ENCODE measurements around the gene MN1.

MN1 gene

GRCh38 chr22:27780161-27780575 lies 21.4 kb downstream of the MN1 start:
- no peak for DNase-seq

DNA sequence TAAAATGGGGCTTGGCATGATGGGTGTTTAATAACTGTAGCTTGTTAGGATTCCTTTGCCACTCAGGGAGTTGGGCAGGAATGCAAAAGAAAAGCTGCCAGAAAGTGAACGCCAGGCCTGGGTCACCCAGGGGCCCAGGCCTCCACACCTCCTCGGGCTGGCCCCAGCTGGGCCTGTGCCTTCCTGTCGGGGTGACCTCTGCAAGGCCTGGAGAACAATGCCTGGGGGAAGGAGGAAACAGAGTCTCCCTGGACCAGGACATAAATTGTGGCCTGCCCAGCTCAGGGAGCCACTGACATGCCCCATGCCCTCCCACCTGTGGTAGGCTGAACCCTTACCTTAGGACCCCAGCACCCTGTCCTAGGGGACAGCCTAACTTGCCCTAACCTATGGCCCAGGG lies 21.9 kb downstream of the MN1 start:
- DNase-seq, result no peak

- no peak for DNase-seq
These were observed 23.1 kb downstream of the MN1 start for GRCh38 chr22:27778294-27779090.

DNA sequence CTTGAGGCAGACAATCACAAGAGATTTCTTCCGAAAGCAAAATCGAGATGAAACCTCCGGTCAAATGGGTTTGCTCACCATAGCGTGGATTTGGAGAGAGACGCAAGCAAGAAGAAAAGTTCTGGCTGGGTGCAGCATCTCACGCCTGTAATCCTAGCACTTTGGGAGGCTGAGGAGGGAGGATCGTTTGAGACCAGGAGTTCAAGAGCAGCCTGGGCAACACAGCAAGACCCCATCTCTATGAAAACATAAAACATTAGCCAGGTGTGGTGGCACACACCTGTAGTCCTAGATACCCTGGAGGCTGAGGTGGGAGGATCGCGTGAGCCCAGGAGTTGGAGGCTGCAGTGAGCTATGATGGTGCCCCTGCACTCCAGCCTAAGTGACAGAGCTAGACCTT lies 24.4 kb downstream of the MN1 start:
- no peak for DNase-seq

- no peak for DNase-seq
These were observed 25.0 kb downstream of the MN1 start for GRCh38 chr22:27776650-27776958.

DNA sequence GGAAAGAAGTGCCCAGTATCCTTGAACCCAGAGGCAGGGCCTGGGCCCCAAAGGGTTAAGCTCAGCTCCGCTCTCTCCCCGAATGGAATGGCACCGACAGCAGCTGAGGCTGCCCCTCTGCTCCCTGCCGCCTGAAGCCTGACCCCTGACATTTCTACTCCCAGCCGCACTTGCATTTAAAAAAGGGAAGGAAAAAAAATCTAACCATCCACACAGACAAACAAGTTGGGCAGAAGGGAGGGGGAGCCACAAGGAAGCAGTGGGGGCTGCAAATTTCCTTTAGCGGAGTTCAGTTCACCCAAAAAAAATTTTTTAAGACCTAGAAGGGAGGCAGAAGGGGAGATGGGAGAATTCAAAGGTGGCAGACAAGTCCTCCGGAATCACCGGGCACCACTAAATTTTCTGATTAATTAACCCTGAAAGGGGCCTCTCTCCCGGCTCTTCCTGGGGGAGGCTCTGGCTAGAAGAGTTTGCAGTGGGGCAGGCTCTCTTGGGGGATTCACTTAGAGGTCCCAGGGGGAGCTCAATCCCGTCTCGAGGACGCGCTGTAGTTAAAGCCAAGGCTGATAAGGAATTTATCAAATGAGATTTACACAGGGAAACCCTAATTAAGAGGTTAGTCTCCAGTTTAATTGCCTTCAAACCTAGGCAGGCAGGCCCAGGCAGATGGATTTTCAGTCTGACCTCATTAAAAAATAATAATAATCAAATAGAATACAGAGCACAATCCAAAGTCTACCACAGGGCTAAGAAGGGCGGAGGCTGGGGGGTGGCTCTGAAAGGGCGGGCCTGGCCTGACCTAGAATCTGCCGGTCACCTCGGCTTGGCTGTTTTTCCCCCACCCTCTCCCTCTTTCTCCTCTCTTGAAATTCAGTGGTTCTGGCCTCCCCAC lies 25.6 kb downstream of the MN1 start:
- no peak for DNase-seq

- no peak for DNase-seq
These were observed 26.4 kb downstream of the MN1 start for GRCh38 chr22:27775087-27775698.

- DNase-seq, result no peak
These were observed 27.4 kb downstream of the MN1 start for GRCh38 chr22:27774200-27774599.

DNA sequence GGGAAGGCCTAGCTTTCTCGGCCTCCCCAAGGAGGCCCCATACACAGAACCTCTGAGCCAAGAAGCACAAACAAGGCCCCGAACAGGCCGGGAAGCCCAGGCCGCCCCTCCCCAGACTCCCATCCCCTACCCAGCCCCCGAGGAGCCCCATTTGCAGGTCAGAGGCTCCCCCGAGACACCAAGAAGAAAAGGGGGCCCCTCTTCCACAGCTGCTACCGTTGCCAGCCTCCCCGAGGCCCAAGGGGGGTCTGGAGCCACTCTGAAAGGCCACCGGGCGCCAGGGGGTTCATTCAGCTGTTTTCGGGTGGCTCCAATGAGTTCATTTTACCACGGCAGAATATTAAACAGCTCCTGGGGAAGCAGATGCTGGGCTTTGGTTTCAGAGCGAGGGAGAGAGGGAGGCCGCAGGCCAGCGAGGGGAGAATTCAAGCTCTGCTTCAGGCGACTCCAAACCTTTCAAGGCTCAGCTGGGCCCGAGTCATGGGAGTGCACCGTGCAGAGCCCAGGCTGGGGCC lies 28.5 kb downstream of the MN1 start:
- DNase-seq, result no peak

DNA sequence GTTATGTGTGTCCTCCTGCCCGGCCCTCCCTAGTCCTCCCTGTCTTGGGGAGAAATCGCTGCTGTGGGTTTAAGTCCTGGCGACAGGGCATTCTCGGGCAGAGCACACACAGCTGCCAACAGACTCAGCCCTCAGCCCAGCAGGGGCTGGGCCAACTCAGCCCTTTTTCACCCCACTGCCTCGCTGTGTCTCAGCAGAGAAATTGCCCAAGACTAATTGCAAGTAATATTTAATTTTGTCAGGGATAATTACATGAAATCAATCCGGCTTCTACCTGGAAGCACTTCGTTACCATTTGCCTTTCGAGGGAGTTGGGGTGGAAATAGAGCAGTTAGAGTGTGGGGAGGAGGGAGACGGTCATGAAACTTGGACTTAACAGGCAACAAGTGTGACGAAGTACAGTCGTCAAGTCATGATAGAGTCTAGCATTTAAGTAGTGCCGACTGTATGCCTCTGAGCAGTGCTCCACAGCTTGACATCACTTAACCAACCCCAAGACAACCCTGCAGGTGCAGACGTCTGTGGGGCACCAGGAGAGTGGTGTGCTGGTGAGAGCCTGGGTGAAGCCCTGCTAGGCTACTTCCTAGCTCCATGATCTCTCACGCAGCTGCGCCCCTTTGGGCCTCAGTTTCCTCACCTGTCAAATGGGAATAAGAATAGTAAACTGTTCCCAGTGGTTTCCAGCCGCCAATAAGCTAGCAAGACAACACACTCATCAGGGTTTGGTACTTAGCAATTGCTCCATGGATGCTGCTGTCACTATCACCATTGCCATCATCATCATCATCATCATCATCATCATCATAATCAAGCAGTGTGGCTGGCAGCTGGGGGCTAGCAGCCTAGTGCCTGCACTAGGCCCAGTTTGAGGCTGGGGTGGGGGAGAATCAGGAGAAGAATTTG lies 29.2 kb downstream of the MN1 start:
- no peak for DNase-seq

GRCh38 chr22:27771637-27772036 lies 29.9 kb downstream of the MN1 start:
- DNase-seq, result no peak

DNA sequence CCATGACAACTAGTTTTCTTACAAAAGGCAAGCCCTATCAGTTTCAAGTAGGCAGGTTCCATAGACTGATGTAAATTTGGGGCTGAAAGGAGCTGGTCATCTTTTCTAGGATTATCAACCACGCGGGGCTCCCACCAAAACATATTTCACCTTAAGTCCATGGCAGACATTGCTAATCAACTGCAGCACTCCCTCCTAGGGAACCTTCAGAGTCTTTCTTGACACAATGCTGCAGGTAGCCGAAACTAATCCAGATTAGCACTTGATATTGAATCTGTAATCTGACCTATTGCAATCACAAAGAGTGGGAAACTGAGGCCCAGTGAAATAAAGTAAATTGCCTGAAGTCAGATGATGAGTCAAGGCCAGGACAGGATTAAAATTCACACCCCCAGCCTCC lies 32.5 kb downstream of the MN1 start:
- no peak for DNase-seq

DNA sequence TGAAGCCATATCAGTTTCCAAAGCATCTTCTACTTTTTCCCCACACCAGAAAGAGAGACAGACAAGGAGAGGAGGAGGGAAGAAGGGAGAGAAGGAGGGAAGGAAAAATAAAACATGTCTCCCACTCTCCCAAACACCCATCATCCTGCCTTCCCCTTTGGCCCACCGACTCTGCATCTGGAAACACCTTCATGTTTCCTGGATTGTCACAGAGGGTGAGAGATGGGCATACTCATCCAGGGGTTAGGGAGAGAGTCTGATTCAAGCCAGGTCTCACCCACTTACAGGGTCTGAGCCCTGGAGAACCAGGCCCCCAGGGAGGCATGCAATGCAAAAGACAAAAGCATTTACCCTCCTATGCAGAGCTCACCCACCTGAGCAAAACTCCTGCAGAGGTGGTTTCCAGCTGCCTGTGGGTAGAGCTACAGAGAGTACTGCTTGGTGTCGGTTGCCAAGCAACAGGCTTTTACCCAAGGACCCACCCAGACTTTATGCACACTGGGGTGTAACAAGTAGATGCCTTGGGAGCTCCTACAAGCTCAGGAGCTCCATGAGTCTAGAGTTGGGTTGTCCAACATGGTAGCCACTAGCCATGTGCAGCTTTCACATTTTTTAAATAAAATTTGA lies 33.4 kb downstream of the MN1 start:
- no peak for DNase-seq

GRCh38 chr22:27766679-27767078 lies 34.9 kb downstream of the MN1 start:
- no peak for DNase-seq

GRCh38 chr22:27765706-27766291 lies 35.8 kb downstream of the MN1 start:
- DNase-seq, result no peak

GRCh38 chr22:27764722-27765236 lies 36.8 kb downstream of the MN1 start:
- no peak for DNase-seq

DNA sequence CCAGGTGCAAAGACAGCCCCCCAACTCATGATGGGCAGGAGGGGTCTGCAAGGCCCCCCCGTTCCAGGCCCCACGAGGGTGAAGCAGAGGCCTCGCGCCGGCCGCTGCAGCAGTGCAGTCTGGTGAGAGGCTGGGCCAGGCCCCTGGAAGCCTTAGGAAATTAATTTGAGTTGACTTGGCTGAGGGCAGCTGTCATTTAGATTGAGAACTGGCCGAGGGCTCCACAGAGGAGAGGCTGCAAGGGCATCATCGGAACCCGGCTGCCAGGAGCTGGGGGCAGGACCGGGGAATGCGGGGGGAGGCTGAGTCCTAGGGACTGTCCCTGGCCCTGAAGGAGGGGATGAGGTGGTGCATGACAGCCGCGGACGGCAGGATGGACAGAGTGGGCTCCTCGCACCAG lies 39.9 kb downstream of the MN1 start:
- no peak for DNase-seq

DNA sequence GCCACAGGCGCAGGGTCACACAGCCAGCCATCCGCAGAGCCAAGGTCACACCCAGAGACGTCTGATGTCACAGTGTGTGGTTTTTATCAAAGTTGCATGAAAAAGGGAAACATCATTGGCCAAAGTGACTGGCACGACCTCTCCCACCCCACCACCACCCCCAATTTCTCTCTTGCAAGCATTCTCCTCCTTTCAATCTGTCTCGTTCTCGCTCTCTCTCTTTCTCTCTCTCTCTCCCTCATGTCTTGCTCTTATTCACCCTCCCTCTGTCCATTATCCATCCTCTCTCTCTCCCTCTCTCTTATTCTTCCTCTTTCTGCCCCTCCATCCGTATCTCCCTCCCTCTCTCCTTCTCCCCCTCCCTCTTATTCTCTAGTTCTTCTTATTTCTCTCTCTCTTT lies 40.6 kb downstream of the MN1 start:
- no peak for DNase-seq

DNA sequence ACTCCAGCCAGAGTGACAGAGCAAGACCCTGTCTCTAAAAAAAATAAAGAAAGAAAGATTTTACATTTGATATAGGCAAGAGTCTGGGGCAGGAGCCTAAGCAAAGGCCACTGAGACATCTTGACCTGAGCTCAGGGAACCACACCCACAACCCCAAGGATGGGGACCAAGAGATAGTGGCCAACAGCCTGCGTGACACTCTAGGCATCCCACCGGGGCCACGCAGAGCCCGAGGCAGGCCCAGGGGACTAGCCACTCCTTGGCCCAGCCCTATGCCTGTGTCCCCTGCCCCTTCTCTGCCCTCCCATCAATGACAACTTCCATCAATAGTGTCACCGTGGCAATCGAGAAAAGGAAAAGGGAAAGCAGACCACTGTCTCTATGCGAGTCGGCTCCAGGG lies 41.1 kb downstream of the MN1 start:
- DNase-seq, result no peak

DNA sequence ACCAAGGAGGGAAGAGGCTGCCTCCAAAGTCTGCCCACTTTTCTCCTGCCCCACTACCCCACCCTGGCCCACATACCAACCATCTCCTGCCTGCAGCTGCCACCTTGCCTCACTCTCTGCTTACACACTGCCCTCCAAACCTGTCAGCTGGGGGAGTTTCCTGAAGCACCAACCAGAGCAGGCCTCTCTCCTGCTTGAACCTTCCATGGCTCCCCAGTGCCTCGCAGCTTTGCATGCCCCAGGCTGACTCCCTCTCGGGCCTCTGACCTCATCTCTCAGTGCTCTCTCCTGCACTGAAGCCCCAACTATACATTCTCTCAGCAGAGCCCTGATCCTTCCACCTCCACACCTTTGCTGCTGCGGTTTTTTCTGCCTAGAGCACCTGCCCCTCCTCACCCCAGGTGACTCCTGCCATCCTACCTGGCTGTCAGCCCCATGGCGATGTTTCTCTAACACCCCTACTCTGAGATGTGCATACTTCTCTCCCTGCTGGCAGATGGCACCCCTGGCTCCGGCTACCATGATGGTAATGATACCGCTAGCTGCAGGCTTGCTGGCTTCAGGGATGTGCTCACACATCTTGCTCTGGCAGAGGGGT lies 43.5 kb downstream of the MN1 start:
- no peak for DNase-seq

DNA sequence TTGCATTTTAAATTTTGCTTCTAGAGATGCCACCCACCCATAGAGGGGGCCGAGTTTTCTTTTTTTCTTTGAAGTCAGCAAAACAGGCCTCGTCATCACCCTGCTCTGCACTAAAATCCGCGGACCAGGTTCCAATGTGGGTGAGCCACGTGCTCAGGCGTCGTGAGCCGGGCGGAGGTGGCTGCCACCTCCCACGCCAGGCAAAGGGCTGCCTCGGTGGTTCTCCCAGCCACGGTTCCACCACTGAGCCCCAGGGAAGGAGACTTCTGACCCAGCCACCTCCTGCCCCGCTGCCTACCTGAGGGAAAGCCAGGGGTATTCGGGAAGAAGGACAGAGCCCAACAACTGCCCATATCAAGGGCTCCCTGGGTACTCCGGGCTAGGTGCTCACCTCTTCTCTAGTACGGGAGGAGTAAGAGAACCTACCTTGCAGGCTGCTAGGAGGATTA lies 45.3 kb downstream of the MN1 start:
- DNase-seq, result no peak

Data from stimulated activated CD4-positive, alpha-beta T cell treated with anti-CD3 and anti-CD28 coated beads, Interleukin-2, amount 100 ng/mL, for 48 hours (primary cell).